Duodenal mucosa (tissue), 2 donors: ENCODE data around the gene PAM.

Experiments used
- H3K27ac ChIP-seq: one replicate; pipeline ENCODE4 v1.7.0; 2013; ENCODE audit warnings: low read depth, low read length
- H3K27me3 ChIP-seq, 2 donors: one replicate each; pipeline ENCODE4 v1.7.0; 2013; ENCODE audit warnings: low read length in 2 of 2, control low read depth in 1 of 2; ENCODE audit not compliant: insufficient read depth in 2 of 2, control insufficient read depth in 1 of 2
- H3K36me3 ChIP-seq, 2 donors: one replicate each; pipeline ENCODE4 v1.7.0; 2013; ENCODE audit warnings: low read length in 2 of 2, control low read depth in 1 of 2; ENCODE audit not compliant: insufficient read depth in 2 of 2, control insufficient read depth in 1 of 2
- H3K4me1 ChIP-seq, 2 donors: one replicate each; pipeline ENCODE4 v1.7.0; 2013; ENCODE audit warnings: low read length in 2 of 2, control low read depth in 1 of 2; ENCODE audit not compliant: insufficient read depth in 2 of 2, control insufficient read depth in 1 of 2
- H3K4me3 ChIP-seq, 2 donors: one replicate each; pipeline ENCODE4 v1.7.0; 2013; ENCODE audit warnings: low read length in 2 of 2, low read depth in 1 of 2
- H3K9ac ChIP-seq, 2 donors: one replicate each; pipeline ENCODE4 v1.7.0; 2013; ENCODE audit warnings: low read length in 2 of 2, low read depth in 1 of 2
- H3K9me3 ChIP-seq, 2 donors: one replicate each; pipeline ENCODE4 v1.7.0; 2013; ENCODE audit warnings: low read length in 2 of 2, control low read depth in 1 of 2; ENCODE audit not compliant: control insufficient read depth in 1 of 2

Gene PAM

GRCh38 chr5:102826629-102827028 lies 71.5 kb downstream of the PAM start:
- Histone ChIP-seq H3K36me3 (no peaks in the 10 kb centered on the region), H3K9me3 (no peaks in the 10 kb centered on the region), H3K4me3 (no peak overlapping the region), H3K27ac (no peak overlapping the region), H3K27me3 (no peaks in the 10 kb centered on the region), H3K4me1 (peaks cover 0 to 13% of the 10 kb centered on the region in 2 donors), H3K9ac (no peak overlapping the region)

- Histone ChIP-seq H3K4me3 (no peak overlapping the region), H3K9ac (no peak overlapping the region), H3K27ac (no peak overlapping the region), H3K27me3 (no peaks in the 10 kb centered on the region), H3K36me3 (no peaks in the 10 kb centered on the region), H3K4me1 (peaks cover 0 to 5% of the 10 kb centered on the region in 2 donors), H3K9me3 (no peaks in the 10 kb centered on the region)
These were observed 75.1 kb downstream of the PAM start for GRCh38 chr5:102830241-102830640.

GRCh38 chr5:102832445-102832844 lies 77.3 kb downstream of the PAM start:
- Histone ChIP-seq H3K27me3 (no peaks in the 10 kb centered on the region), H3K9ac (no peak overlapping the region), H3K36me3 (no peaks in the 10 kb centered on the region), H3K4me3 (no peak overlapping the region), H3K27ac (no peak overlapping the region), H3K4me1 (no peaks in the 10 kb centered on the region), H3K9me3 (no peaks in the 10 kb centered on the region)

DNA sequence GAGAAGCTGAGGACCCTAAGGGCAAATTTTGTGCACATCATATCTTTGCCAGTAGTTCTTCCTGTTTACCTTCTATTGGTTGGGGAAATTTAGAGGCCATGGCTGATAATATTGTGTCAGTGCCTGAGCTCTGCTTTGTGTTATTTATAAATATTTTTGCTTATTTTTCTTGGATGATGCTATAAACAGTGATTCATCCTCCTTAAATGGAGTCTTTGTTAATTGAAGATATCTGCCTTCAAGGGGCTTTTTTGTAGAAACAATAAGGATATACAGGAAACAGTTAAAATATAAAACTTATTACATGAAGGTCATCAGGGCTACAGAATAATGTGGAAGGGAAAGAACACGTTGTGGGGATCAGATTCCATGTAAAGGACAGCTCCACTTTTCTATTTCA lies 78.0 kb downstream of the PAM start:
- H3K4me3 ChIP-seq: no peak overlapping the region
- H3K4me1 ChIP-seq: no peaks in the 10 kb centered on the region
- no peaks in the 10 kb centered on the region for H3K27me3 ChIP-seq
- no peak overlapping the region for H3K9ac ChIP-seq
- no peaks in the 10 kb centered on the region for H3K36me3 ChIP-seq
- no peaks in the 10 kb centered on the region for H3K9me3 ChIP-seq
- no peak overlapping the region for H3K27ac ChIP-seq

DNA sequence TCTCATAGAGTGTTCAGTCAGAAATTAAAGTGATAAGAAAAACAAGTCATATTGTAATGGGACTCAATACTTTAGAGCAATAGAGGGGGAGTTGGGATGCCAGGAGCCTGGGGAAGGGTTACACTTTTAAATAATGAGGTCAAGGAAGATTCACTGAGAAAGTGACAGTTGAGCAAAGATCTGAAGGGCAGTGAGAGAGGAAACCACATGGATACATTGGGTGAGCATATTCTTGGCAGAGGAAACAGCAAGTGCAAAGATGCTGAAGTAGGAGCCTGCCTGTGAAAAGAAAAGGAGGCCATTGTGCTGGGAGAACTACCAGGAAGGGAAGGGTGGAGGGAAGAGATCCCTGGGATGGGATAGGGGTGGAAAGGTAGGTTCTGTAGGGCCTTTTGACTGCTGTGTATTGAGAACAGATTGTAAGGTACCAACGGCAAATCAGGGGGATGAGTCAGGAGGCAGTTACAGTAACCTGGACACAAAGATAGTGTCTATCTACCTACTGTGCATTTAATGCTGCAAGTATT lies 79.4 kb downstream of the PAM start:
- H3K27me3 ChIP-seq: no peaks in the 10 kb centered on the region
- no peak overlapping the region for H3K4me3 ChIP-seq
- no peaks in the 10 kb centered on the region for H3K36me3 ChIP-seq
- H3K27ac ChIP-seq: no peak overlapping the region
- H3K9me3 ChIP-seq: no peaks in the 10 kb centered on the region
- H3K4me1 ChIP-seq: no peaks in the 10 kb centered on the region
- no peak overlapping the region for H3K9ac ChIP-seq

GRCh38 chr5:102835717-102836116 lies 80.6 kb downstream of the PAM start:
- Histone ChIP-seq H3K4me1 (no peaks in the 10 kb centered on the region), H3K36me3 (no peaks in the 10 kb centered on the region), H3K27me3 (no peaks in the 10 kb centered on the region), H3K9ac (no peak overlapping the region), H3K9me3 (no peaks in the 10 kb centered on the region), H3K27ac (no peak overlapping the region), H3K4me3 (no peak overlapping the region)

GRCh38 chr5:102841021-102841420 lies 85.9 kb downstream of the PAM start:
- no peak overlapping the region for H3K4me3 ChIP-seq
- H3K9ac ChIP-seq: no peak overlapping the region
- no peaks in the 10 kb centered on the region for H3K36me3 ChIP-seq
- no peak overlapping the region for H3K27ac ChIP-seq
- H3K27me3 ChIP-seq: no peaks in the 10 kb centered on the region
- peaks cover 3 to 12% of the 10 kb centered on the region in 2 donors for H3K4me1 ChIP-seq
- no peaks in the 10 kb centered on the region for H3K9me3 ChIP-seq

DNA sequence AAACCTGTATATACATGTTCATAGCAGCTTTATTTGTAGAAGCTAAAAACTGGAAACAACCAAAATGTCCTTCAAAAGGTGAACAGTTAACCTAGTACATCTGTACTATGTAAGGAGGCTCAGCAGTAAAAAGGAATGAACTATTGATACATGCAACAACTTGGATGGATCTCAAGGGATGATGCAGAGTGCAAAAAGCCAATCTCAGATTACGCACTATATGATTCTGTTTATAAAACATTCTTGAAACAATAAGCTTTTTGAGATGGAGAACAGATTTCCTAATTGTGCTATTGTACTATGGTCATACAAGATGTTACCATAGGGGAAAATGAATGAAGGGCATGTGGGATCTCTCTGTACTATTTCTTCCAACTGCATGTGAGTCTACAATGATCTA lies 88.9 kb downstream of the PAM start:
- Histone ChIP-seq H3K27ac (no peak overlapping the region), H3K4me3 (no peak overlapping the region), H3K4me1 (peaks cover 3 to 12% of the 10 kb centered on the region in 2 donors), H3K9ac (no peak overlapping the region), H3K36me3 (no peaks in the 10 kb centered on the region), H3K27me3 (no peaks in the 10 kb centered on the region), H3K9me3 (no peaks in the 10 kb centered on the region)

- H3K27me3 ChIP-seq: no peaks in the 10 kb centered on the region
- no peaks in the 10 kb centered on the region for H3K36me3 ChIP-seq
- H3K4me3 ChIP-seq: no peak overlapping the region
- H3K4me1 ChIP-seq: peaks cover 3 to 12% of the 10 kb centered on the region in 2 donors
- H3K27ac ChIP-seq: no peak overlapping the region
- H3K9me3 ChIP-seq: no peaks in the 10 kb centered on the region
- no peak overlapping the region for H3K9ac ChIP-seq
These were observed 89.9 kb downstream of the PAM start for GRCh38 chr5:102845041-102845440.

DNA sequence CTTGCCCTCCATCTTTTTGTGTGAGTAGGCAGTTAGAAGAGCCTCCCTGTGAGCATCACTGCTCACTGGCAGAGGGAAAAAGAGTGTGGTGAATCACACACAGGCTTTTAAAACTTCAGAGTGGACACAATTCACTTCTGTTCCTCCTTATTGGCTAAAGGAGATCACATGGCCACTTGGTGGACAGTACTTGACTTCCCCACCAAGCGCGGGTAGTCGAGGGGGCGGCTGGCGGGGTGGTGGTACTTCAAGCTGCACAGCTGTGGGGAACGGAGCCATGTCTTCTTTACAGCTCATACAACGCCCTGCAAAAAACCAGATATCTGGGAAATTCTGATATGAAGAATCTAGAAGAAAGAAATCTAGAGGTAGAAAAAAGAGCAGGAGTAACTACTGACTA lies 95.4 kb downstream of the PAM start:
- H3K9me3 ChIP-seq: no peaks in the 10 kb centered on the region
- no peaks in the 10 kb centered on the region for H3K36me3 ChIP-seq
- H3K4me1 ChIP-seq: peaks cover 0 to 4% of the 10 kb centered on the region in 2 donors
- H3K27ac ChIP-seq: no peak overlapping the region
- no peak overlapping the region for H3K4me3 ChIP-seq
- H3K9ac ChIP-seq: no peak overlapping the region
- no peaks in the 10 kb centered on the region for H3K27me3 ChIP-seq

- no peak overlapping the region for H3K4me3 ChIP-seq
- no peak overlapping the region for H3K9ac ChIP-seq
- no peak overlapping the region for H3K27ac ChIP-seq
- H3K4me1 ChIP-seq: peaks cover 0 to 11% of the 10 kb centered on the region in 2 donors
- no peaks in the 10 kb centered on the region for H3K9me3 ChIP-seq
- H3K36me3 ChIP-seq: no peaks in the 10 kb centered on the region
- H3K27me3 ChIP-seq: no peaks in the 10 kb centered on the region
These were observed 98.6 kb downstream of the PAM start for GRCh38 chr5:102853680-102854079.
